Astrocyte (in vitro differentiated cells and primary cell): ENCODE results near the gene DAB2. TPM values are rescaled to one million over a fixed set of nuclear protein-coding genes. Genes with fewer than 3 reads are reported as not detected.

Experiments used
- DNase-seq: peaks from one replicate; pipeline ENCODE4 v3.0.0-alpha.2; 2010; ENCODE audit warnings: low read depth
- FAIRE-seq: peaks from 2 replicates; lab custom pipeline; 2011; peaks lifted over from hg19 to GRCh38; lab: Jason Lieb, UNC
- H2AFZ ChIP-seq: 2 replicates; pipeline ENCODE4 v1.6.0; 2012; ENCODE audit warnings: low read depth, low read length, inconsistent platforms
- H3K27ac ChIP-seq: 2 replicates; pipeline ENCODE4 v1.5.1; 2011; ENCODE audit warnings: low read depth, low read length, inconsistent platforms
- H3K27me3 ChIP-seq: 2 replicates; pipeline ENCODE4 v1.6.0; 2011; ENCODE audit warnings: low read length, inconsistent platforms; ENCODE audit not compliant: insufficient read depth
- H3K36me3 ChIP-seq: 2 replicates; pipeline ENCODE4 v1.5.1; 2011; ENCODE audit warnings: low read length, inconsistent platforms; ENCODE audit not compliant: insufficient read depth
- H3K4me1 ChIP-seq: 2 replicates; pipeline ENCODE4 v1.5.1; 2011; ENCODE audit warnings: low read length, inconsistent platforms; ENCODE audit not compliant: insufficient read depth
- H3K4me2 ChIP-seq: 2 replicates; pipeline ENCODE4 v1.6.0; 2012; ENCODE audit warnings: low read length, inconsistent platforms
- H3K4me3 ChIP-seq: 2 replicates; pipeline ENCODE4 v1.5.1; 2011; ENCODE audit warnings: low read depth, mild to moderate bottlenecking, low read length, inconsistent platforms; ENCODE audit not compliant: insufficient read depth
- H3K79me2 ChIP-seq: 2 replicates; pipeline ENCODE4 v1.6.0; 2012; ENCODE audit warnings: mild to moderate bottlenecking, low read length, inconsistent platforms; ENCODE audit not compliant: insufficient read depth
- H3K9ac ChIP-seq: 2 replicates; pipeline ENCODE4 v1.6.0; 2012; ENCODE audit warnings: mild to moderate bottlenecking, low read length, inconsistent platforms
- H3K9me3 ChIP-seq: 2 replicates; pipeline ENCODE4 v1.5.1; 2012; ENCODE audit warnings: low read depth, mild to moderate bottlenecking, low read length, inconsistent platforms; ENCODE audit not compliant: insufficient read depth
- H4K20me1 ChIP-seq: 2 replicates; pipeline ENCODE4 v1.6.0; 2012; ENCODE audit warnings: low read length, inconsistent platforms; ENCODE audit not compliant: insufficient read depth
- H3K27ac Mint-ChIP-seq: one replicate; pipeline ENCODE4 v1.8.0; 2021; ENCODE audit warnings: mild to moderate bottlenecking, mixed read lengths; ENCODE audit not compliant: unreplicated experiment
- H3K27me3 Mint-ChIP-seq: one replicate; pipeline ENCODE4 v1.8.0; 2021; ENCODE audit warnings: low read depth, mixed read lengths; ENCODE audit not compliant: unreplicated experiment
- H3K36me3 Mint-ChIP-seq: one replicate; pipeline ENCODE4 v1.8.0; 2021; ENCODE audit warnings: low read depth, mixed read lengths; ENCODE audit not compliant: unreplicated experiment
- H3K4me1 Mint-ChIP-seq: one replicate; pipeline ENCODE4 v1.8.0; 2021; ENCODE audit warnings: low read depth, mixed read lengths; ENCODE audit not compliant: unreplicated experiment
- H3K4me3 Mint-ChIP-seq: one replicate; pipeline ENCODE4 v1.8.0; 2021; ENCODE audit warnings: mild to moderate bottlenecking, moderate library complexity, mixed read lengths; ENCODE audit not compliant: unreplicated experiment
- H3K9me3 Mint-ChIP-seq: one replicate; pipeline ENCODE4 v1.8.0; 2021; ENCODE audit warnings: mild to moderate bottlenecking, mixed read lengths; ENCODE audit not compliant: unreplicated experiment
- CTCF ChIP-seq: IDR thresholded peaks from 2 replicates; pipeline ENCODE4 v1.5.1; 2011; ENCODE audit warnings: low read depth, mild to moderate bottlenecking, inconsistent platforms, low read length, moderate library complexity; ENCODE audit not compliant: insufficient read depth
- EZH2 ChIP-seq: IDR thresholded peaks from 2 replicates; pipeline ENCODE4 v1.6.1; 2012; ENCODE audit warnings: mild to moderate bottlenecking, low read length, inconsistent platforms; ENCODE audit not compliant: insufficient read depth
- total RNA-seq: library from RNA; stranded (reverse); gene quantifications from 2 replicates; pipeline ENCODE4 v1.2.1, GENCODE V29; 2021

DAB2 gene
- total RNA-seq, 1 donor from 2014 or later: 84.5 TPM

- Mint-ChIP-seq H3K9me3 (no peaks in the 10 kb centered on the region), H3K4me1 (no peaks in the 10 kb centered on the region), H3K4me3 (no peak overlapping the region), H3K27ac (no peak overlapping the region), H3K27me3 (no peaks in the 10 kb centered on the region), H3K36me3 (peaks cover 15% of the 10 kb centered on the region)
- Histone ChIP-seq H4K20me1 (no peaks in the 10 kb centered on the region), H3K27me3 (no peaks in the 10 kb centered on the region), H3K4me1 (no peaks in the 10 kb centered on the region), H2AFZ (no peak overlapping the region), H3K27ac (no peak overlapping the region), H3K4me3 (no peak overlapping the region), H3K79me2 (no peaks in the 10 kb centered on the region), H3K4me2 (no peak overlapping the region), H3K9me3 (no peaks in the 10 kb centered on the region), H3K9ac (no peak overlapping the region), H3K36me3 (peaks cover 75% of the 10 kb centered on the region)
- DNase-seq (no peak), FAIRE-seq (no peak)
- TF ChIP-seq CTCF: no peak
- TF ChIP-seq EZH2: no peak
These were observed 43.4 kb downstream of the DAB2 start for GRCh38 chr5:39381376-39381775.

GRCh38 chr5:39379693-39380092 lies 45.1 kb downstream of the DAB2 start:
- no peaks in the 10 kb centered on the region for H3K4me1 ChIP-seq
- Mint-ChIP-seq H3K4me3 (no peak overlapping the region), H3K27me3 (no peaks in the 10 kb centered on the region), H3K9me3 (no peaks in the 10 kb centered on the region), H3K4me1 (no peaks in the 10 kb centered on the region), H3K27ac (no peak overlapping the region), H3K36me3 (peaks cover 13% of the 10 kb centered on the region)
- peaks cover 81% of the 10 kb centered on the region for H3K36me3 ChIP-seq
- H4K20me1 ChIP-seq: no peaks in the 10 kb centered on the region
- H3K27ac ChIP-seq: no peak overlapping the region
- no peaks in the 10 kb centered on the region for H3K79me2 ChIP-seq
- TF ChIP-seq EZH2: no peak
- no peak for TF ChIP-seq CTCF
- FAIRE-seq (no peak), DNase-seq (no peak)
- H3K4me2 ChIP-seq: no peak overlapping the region
- no peaks in the 10 kb centered on the region for H3K27me3 ChIP-seq
- no peak overlapping the region for H3K4me3 ChIP-seq
- H3K9me3 ChIP-seq: no peaks in the 10 kb centered on the region
- no peak overlapping the region for H2AFZ ChIP-seq
- H3K9ac ChIP-seq: no peak overlapping the region

- FAIRE-seq (no peak), DNase-seq (no peak)
- no peaks in the 10 kb centered on the region for H3K4me1 ChIP-seq
- Mint-ChIP-seq H3K36me3 (peaks cover 9% of the 10 kb centered on the region), H3K27me3 (no peaks in the 10 kb centered on the region), H3K4me1 (no peaks in the 10 kb centered on the region), H3K27ac (no peak overlapping the region), H3K9me3 (no peaks in the 10 kb centered on the region), H3K4me3 (no peak overlapping the region)
- peaks cover 84% of the 10 kb centered on the region for H3K36me3 ChIP-seq
- H3K9ac ChIP-seq: no peak overlapping the region
- no peak overlapping the region for H3K4me2 ChIP-seq
- TF ChIP-seq CTCF: no peak
- no peak for TF ChIP-seq EZH2
- no peak overlapping the region for H2AFZ ChIP-seq
- H4K20me1 ChIP-seq: no peaks in the 10 kb centered on the region
- H3K9me3 ChIP-seq: no peaks in the 10 kb centered on the region
- H3K27me3 ChIP-seq: no peaks in the 10 kb centered on the region
- no peak overlapping the region for H3K4me3 ChIP-seq
- no peak overlapping the region for H3K27ac ChIP-seq
- H3K79me2 ChIP-seq: no peaks in the 10 kb centered on the region
These were observed 47.2 kb downstream of the DAB2 start for GRCh38 chr5:39377613-39378012.
